ENCODE measurements around the gene WDFY3. TPM values are rescaled to one million over a fixed set of nuclear protein-coding genes. Genes with fewer than 3 reads are reported as not detected.

Gene WDFY3
- total and polyA plus RNA-seq, 2 donors, result 20.6 to 174 TPM

- 96% methylated on average over 1 of the region's 1 CpG for WGBS
- Histone ChIP-seq H3K4me3 (ENCODE audit: low read depth, low read length) (no peak overlapping the region), H3K27ac (ENCODE audit: low read depth) (no peak overlapping the region), H3K4me1 (ENCODE audit: insufficient read depth) (peaks cover 4% of the 10 kb centered on the region), H3K36me3 (ENCODE audit: insufficient read depth) (no peaks in the 10 kb centered on the region)
- no peak for DNase-seq (ENCODE audit: extremely low spot score)
Observed at GRCh38 chr4:84932462-84932861, 34.0 kb downstream of the WDFY3 start.

GRCh38 chr4:84931961-84932360, 34.5 kb downstream of the WDFY3 start:
- H3K4me3 ChIP-seq (ENCODE audit: low read depth, low read length), result no peak overlapping the region
- H3K36me3 ChIP-seq (ENCODE audit: insufficient read depth), result no peaks in the 10 kb centered on the region
- no peak for DNase-seq (ENCODE audit: extremely low spot score)
- peaks cover 4% of the 10 kb centered on the region for H3K4me1 ChIP-seq (ENCODE audit: insufficient read depth)
- H3K27ac ChIP-seq (ENCODE audit: low read depth), result no peak overlapping the region
- 89% methylated on average over 3 of the region's 3 CpGs for WGBS

- Histone ChIP-seq H3K36me3 (ENCODE audit: insufficient read depth) (no peaks in the 10 kb centered on the region), H3K4me3 (ENCODE audit: low read depth, low read length) (no peak overlapping the region), H3K27ac (ENCODE audit: low read depth) (no peak overlapping the region), H3K4me1 (ENCODE audit: insufficient read depth) (peaks cover 2% of the 10 kb centered on the region)
- 91% methylated on average over 2 of the region's 2 CpGs for WGBS
- no peak for DNase-seq (ENCODE audit: extremely low spot score)
Observed at GRCh38 chr4:84931274-84931673, 35.2 kb downstream of the WDFY3 start.

GRCh38 chr4:84928089-84928488, 38.4 kb downstream of the WDFY3 start:
- DNase-seq (ENCODE audit: extremely low spot score), result no peak
- Histone ChIP-seq H3K27ac (ENCODE audit: low read depth) (no peak overlapping the region), H3K4me1 (ENCODE audit: insufficient read depth) (no peaks in the 10 kb centered on the region), H3K36me3 (ENCODE audit: insufficient read depth) (no peaks in the 10 kb centered on the region), H3K4me3 (ENCODE audit: low read depth, low read length) (no peak overlapping the region)
- WGBS, result 97% methylated on average over 5 of the region's 5 CpGs

GRCh38 chr4:84927428-84927827, 39.1 kb downstream of the WDFY3 start:
- no peaks in the 10 kb centered on the region for H3K4me1 ChIP-seq (ENCODE audit: insufficient read depth)
- WGBS, result 80% methylated on average over 2 of the region's 2 CpGs
- H3K36me3 ChIP-seq (ENCODE audit: insufficient read depth), result no peaks in the 10 kb centered on the region
- no peak for DNase-seq (ENCODE audit: extremely low spot score)
- no peak overlapping the region for H3K27ac ChIP-seq (ENCODE audit: low read depth)
- no peak overlapping the region for H3K4me3 ChIP-seq (ENCODE audit: low read depth, low read length)

GRCh38 chr4:84925558-84925957, 40.9 kb downstream of the WDFY3 start:
- WGBS, result 72% methylated on average over 1 of the region's 1 CpG
- H3K4me3 ChIP-seq (ENCODE audit: low read depth, low read length), result no peak overlapping the region
- no peak for DNase-seq (ENCODE audit: extremely low spot score)
- no peak overlapping the region for H3K27ac ChIP-seq (ENCODE audit: low read depth)
- H3K36me3 ChIP-seq (ENCODE audit: insufficient read depth), result no peaks in the 10 kb centered on the region
- no peaks in the 10 kb centered on the region for H3K4me1 ChIP-seq (ENCODE audit: insufficient read depth)

- H3K36me3 ChIP-seq (ENCODE audit: insufficient read depth), result no peaks in the 10 kb centered on the region
- WGBS, result 80% methylated on average over 1 of the region's 1 CpG
- DNase-seq (ENCODE audit: extremely low spot score), result peak; percentile 31
- no peaks in the 10 kb centered on the region for H3K4me1 ChIP-seq (ENCODE audit: insufficient read depth)
- no peak overlapping the region for H3K27ac ChIP-seq (ENCODE audit: low read depth)
- H3K4me3 ChIP-seq (ENCODE audit: low read depth, low read length), result no peak overlapping the region
Observed at GRCh38 chr4:84924434-84924833, 42.1 kb downstream of the WDFY3 start.

GRCh38 chr4:84920617-84921016, 45.9 kb downstream of the WDFY3 start:
- no peaks in the 10 kb centered on the region for H3K36me3 ChIP-seq (ENCODE audit: insufficient read depth)
- WGBS, result 83% methylated on average over 3 of the region's 3 CpGs
- H3K4me3 ChIP-seq (ENCODE audit: low read depth, low read length), result no peak overlapping the region
- H3K4me1 ChIP-seq (ENCODE audit: insufficient read depth), result no peaks in the 10 kb centered on the region
- no peak overlapping the region for H3K27ac ChIP-seq (ENCODE audit: low read depth)
- no peak for DNase-seq (ENCODE audit: extremely low spot score)

GRCh38 chr4:84917869-84918600, 48.5 kb downstream of the WDFY3 start:
- H3K4me1 ChIP-seq (ENCODE audit: insufficient read depth), result no peaks in the 10 kb centered on the region
- no peaks in the 10 kb centered on the region for H3K36me3 ChIP-seq (ENCODE audit: insufficient read depth)
- H3K27ac ChIP-seq (ENCODE audit: low read depth), result no peak overlapping the region
- no peak for DNase-seq (ENCODE audit: extremely low spot score)
- 87% methylated on average over 3 of the region's 3 CpGs for WGBS
- no peak overlapping the region for H3K4me3 ChIP-seq (ENCODE audit: low read depth, low read length)

- whole genome bisulfite sequencing, result 75% methylated on average over 6 of the region's 6 CpGs
- H3K4me3 ChIP-seq (ENCODE audit: low read depth, low read length), result no peak overlapping the region
- DNase-seq (ENCODE audit: extremely low spot score), result no peak
- no peaks in the 10 kb centered on the region for H3K36me3 ChIP-seq (ENCODE audit: insufficient read depth)
- no peak overlapping the region for H3K27ac ChIP-seq (ENCODE audit: low read depth)
- H3K4me1 ChIP-seq (ENCODE audit: insufficient read depth), result no peaks in the 10 kb centered on the region
Observed at GRCh38 chr4:84917086-84917821, 49.2 kb downstream of the WDFY3 start.

- WGBS, result 85% methylated on average over 1 of the region's 1 CpG
- Histone ChIP-seq H3K36me3 (ENCODE audit: insufficient read depth) (no peaks in the 10 kb centered on the region), H3K4me3 (ENCODE audit: low read depth, low read length) (no peak overlapping the region), H3K27ac (ENCODE audit: low read depth) (no peak overlapping the region), H3K4me1 (ENCODE audit: insufficient read depth) (no peaks in the 10 kb centered on the region)
- no peak for DNase-seq (ENCODE audit: extremely low spot score)
Observed at GRCh38 chr4:84916227-84916626, 50.3 kb downstream of the WDFY3 start.

GRCh38 chr4:84915396-84915780, 51.1 kb downstream of the WDFY3 start:
- peak; percentile 13 for DNase-seq (ENCODE audit: extremely low spot score)
- H3K4me3 ChIP-seq (ENCODE audit: low read depth, low read length), result no peak overlapping the region
- no peak overlapping the region for H3K27ac ChIP-seq (ENCODE audit: low read depth)
- no peaks in the 10 kb centered on the region for H3K4me1 ChIP-seq (ENCODE audit: insufficient read depth)
- no peaks in the 10 kb centered on the region for H3K36me3 ChIP-seq (ENCODE audit: insufficient read depth)

GRCh38 chr4:84914686-84915395, 51.6 kb downstream of the WDFY3 start:
- Histone ChIP-seq H3K36me3 (ENCODE audit: insufficient read depth) (no peaks in the 10 kb centered on the region), H3K27ac (ENCODE audit: low read depth) (no peak overlapping the region), H3K4me1 (ENCODE audit: insufficient read depth) (no peaks in the 10 kb centered on the region), H3K4me3 (ENCODE audit: low read depth, low read length) (no peak overlapping the region)
- no peak for DNase-seq (ENCODE audit: extremely low spot score)
- WGBS, result 82% methylated on average over 2 of the region's 2 CpGs

GRCh38 chr4:84913176-84913575, 53.3 kb downstream of the WDFY3 start:
- 93% methylated on average over 3 of the region's 3 CpGs for WGBS
- H3K4me1 ChIP-seq (ENCODE audit: insufficient read depth), result no peaks in the 10 kb centered on the region
- DNase-seq (ENCODE audit: extremely low spot score), result no peak
- H3K36me3 ChIP-seq (ENCODE audit: insufficient read depth), result no peaks in the 10 kb centered on the region
- H3K4me3 ChIP-seq (ENCODE audit: low read depth, low read length), result no peak overlapping the region
- H3K27ac ChIP-seq (ENCODE audit: low read depth), result no peak overlapping the region
